Mucosa of rectum (tissue), 2 donors: ENCODE results near the gene PALMD.
A peak's percentile ranks its signal among the peaks of the same experiment; 100 is the strongest.

Experiments
- H3K27ac ChIP-seq, 2 donors: one replicate each; pipeline ENCODE4 v1.7.0; 2013; ENCODE audit warnings: inconsistent platforms in 2 of 2, low read depth in 2 of 2, low read length in 2 of 2
- H3K27me3 ChIP-seq, 2 donors: one replicate each; pipeline ENCODE4 v1.7.0; 2013; ENCODE audit warnings: low read length in 2 of 2; ENCODE audit not compliant: control insufficient read depth in 2 of 2, insufficient read depth in 2 of 2
- H3K36me3 ChIP-seq, 2 donors: one replicate each; pipeline ENCODE4 v1.7.0; 2013; ENCODE audit warnings: low read length in 2 of 2; ENCODE audit not compliant: control insufficient read depth in 2 of 2, insufficient read depth in 2 of 2
- H3K4me1 ChIP-seq, 2 donors: one replicate each; pipeline ENCODE4 v1.7.0; 2013; ENCODE audit warnings: low read length in 2 of 2, mild to moderate bottlenecking in 1 of 2; ENCODE audit not compliant: control insufficient read depth in 2 of 2, insufficient read depth in 2 of 2
- H3K4me3 ChIP-seq, 2 donors: one replicate each; pipeline ENCODE4 v1.7.0; 2013; ENCODE audit warnings: low read length in 2 of 2
- H3K9ac ChIP-seq, 2 donors: one replicate each; pipeline ENCODE4 v1.7.0; 2013; ENCODE audit warnings: low read length in 2 of 2, low read depth in 1 of 2, mild to moderate bottlenecking in 1 of 2
- H3K9me3 ChIP-seq, 2 donors: one replicate each; pipeline ENCODE4 v1.7.0; 2013; ENCODE audit warnings: low read length in 2 of 2; ENCODE audit not compliant: control insufficient read depth in 2 of 2
- donor health status: healthy.
- donor health status: Normal muscosa, but diverticular disease.

The PALMD gene

DNA sequence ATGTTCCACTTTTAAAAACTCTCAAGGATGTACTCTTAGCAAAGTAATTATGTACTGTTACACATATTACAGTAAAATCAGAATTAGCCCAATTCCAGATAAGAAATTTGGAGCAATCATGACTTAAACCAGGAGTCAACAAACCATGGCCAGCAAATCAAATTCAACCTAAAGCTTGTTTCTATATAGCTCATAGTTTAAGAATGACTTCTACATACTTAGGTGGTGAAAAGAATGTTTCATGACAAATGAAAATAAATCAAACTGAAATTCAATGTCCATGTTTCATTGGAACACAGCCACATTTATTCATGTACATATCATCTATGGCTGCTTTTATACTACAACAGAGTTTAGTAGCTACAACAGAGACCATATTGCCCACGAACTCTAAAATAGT is 85.5 kb downstream of the PALMD start:
- H3K9me3 ChIP-seq: no peaks in the 10 kb centered on the region
- no peak overlapping the region for H3K27ac ChIP-seq
- H3K9ac ChIP-seq: no peak overlapping the region
- H3K4me1 ChIP-seq: peaks cover 0 to 6% of the 10 kb centered on the region in 2 donors
- H3K36me3 ChIP-seq: peaks cover 0 to 5% of the 10 kb centered on the region in 2 donors
- H3K4me3 ChIP-seq: no peak overlapping the region
- no peaks in the 10 kb centered on the region for H3K27me3 ChIP-seq

DNA sequence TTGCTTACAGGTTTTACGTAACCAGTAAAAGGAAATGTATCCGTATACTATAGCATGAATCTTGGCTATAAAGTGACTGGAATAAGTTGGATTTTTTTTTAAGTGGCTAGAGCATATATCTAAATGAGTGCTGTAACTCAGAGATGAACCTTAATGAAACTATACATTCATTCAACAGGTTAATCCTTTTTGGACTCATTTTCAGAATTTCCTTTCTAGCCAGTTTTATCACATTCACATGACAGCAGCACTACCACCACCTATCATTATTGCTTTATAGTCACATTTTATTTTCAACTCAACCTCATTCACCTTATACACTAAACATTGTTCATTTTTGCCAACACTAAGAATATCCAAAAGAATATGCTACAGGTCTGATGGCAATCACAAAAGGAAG is 89.9 kb downstream of the PALMD start:
- Histone ChIP-seq H3K36me3 (peaks cover 0 to 5% of the 10 kb centered on the region in 2 donors), H3K27me3 (no peaks in the 10 kb centered on the region), H3K9me3 (no peaks in the 10 kb centered on the region), H3K4me3 (no peak overlapping the region), H3K27ac (no peak overlapping the region), H3K9ac (no peak overlapping the region), H3K4me1 (peaks cover 0 to 3% of the 10 kb centered on the region in 2 donors)

DNA sequence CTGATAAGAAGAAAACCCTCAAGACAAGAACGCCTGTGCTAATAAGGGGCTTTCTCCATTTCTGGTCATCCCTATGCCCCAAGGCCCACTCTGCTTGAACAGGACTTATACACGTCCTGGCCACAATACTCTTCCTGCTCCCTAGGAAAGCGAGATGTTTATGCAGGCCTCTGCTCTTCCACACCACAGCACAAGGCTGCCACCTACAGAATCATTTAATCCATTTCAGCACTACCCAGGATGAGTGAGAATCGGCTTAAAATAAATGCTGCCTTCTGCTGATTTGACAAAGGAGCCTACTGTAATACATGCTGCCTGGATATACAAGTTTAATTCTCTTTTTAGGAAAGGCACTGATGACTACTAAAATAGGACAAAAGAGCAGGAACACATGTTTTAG is 91.1 kb downstream of the PALMD start:
- H3K4me3 ChIP-seq: no peak overlapping the region
- no peaks in the 10 kb centered on the region for H3K9me3 ChIP-seq
- H3K27ac ChIP-seq: no peak overlapping the region
- peaks cover 0 to 7% of the 10 kb centered on the region in 2 donors for H3K36me3 ChIP-seq
- no peak overlapping the region for H3K9ac ChIP-seq
- no peaks in the 10 kb centered on the region for H3K27me3 ChIP-seq
- peaks cover 0 to 3% of the 10 kb centered on the region in 2 donors for H3K4me1 ChIP-seq

DNA sequence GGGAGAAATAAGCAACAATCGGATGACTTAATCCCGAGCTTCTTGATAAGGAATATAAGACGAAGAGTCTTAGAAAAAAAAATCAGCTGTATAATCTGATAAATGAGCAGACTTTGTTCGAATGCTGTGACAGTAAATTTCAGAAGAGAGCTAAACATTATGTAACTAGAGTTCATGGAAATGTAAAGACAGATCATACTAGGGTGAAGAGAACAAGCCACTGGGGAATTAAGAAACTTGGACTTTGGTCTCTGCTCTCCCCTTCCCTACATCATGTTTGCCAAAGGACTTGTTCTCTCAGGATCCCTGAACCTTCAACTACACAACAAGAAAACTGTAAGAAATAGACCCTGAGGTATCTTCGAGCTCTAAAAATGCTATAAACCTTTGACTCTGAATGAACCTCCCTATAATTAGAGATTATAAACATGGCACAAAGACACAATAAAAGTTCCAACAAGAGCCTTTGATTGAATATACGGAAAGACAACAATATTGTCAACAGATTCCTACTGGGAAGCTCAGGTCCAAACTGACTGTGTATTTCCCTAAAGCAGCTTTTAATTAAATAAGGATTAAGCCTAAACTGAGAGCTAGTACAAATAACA is 93.0 kb downstream of the PALMD start:
- peaks cover 0 to 3% of the 10 kb centered on the region in 2 donors for H3K4me1 ChIP-seq
- no peaks in the 10 kb centered on the region for H3K9me3 ChIP-seq
- H3K27ac ChIP-seq: peak overlapping the region in 1 of 2 donors; percentile 38
- H3K9ac ChIP-seq: no peak overlapping the region
- H3K4me3 ChIP-seq: peak overlapping the region in 1 of 2 donors; percentile 34
- H3K27me3 ChIP-seq: no peaks in the 10 kb centered on the region
- H3K36me3 ChIP-seq: peaks cover 0 to 12% of the 10 kb centered on the region in 2 donors

DNA sequence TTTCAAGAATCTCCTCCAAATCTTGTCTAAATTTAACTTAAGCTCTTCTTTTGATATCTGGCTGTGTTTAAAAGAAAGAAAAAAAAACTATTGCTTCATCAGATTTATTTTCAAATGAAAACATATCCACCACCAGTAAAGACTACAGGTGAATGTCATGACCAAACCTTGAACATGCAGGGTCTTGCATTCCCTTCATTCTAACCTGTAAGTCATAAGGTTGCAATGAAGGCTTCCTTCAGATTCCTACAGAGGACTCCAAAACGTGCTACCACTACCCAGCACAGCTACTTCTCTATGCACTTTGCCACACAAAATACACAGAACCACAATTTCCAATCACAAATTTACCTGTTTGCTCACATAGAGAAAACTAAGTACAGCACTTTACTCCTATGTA is 94.2 kb downstream of the PALMD start:
- H3K4me3 ChIP-seq: no peak overlapping the region
- H3K9ac ChIP-seq: no peak overlapping the region
- peaks cover 0 to 3% of the 10 kb centered on the region in 2 donors for H3K4me1 ChIP-seq
- peak overlapping the region in 1 of 2 donors; percentile 1 for H3K27ac ChIP-seq
- H3K9me3 ChIP-seq: no peaks in the 10 kb centered on the region
- H3K36me3 ChIP-seq: peaks cover 0 to 7% of the 10 kb centered on the region in 2 donors
- no peaks in the 10 kb centered on the region for H3K27me3 ChIP-seq
